GM12801 (cell line): ENCODE measurements around the gene TMEM30B.

Experiments
- CTCF ChIP-seq: IDR thresholded peaks from one replicate; pipeline ENCODE4 v1.5.1; 2011; ENCODE audit warnings: control low read depth; ENCODE audit not compliant: insufficient read length; ENCODE audit errors: extremely low read depth

The TMEM30B gene

GRCh38 chr14:61296719-61297502, 15.8 kb upstream of the TMEM30B start:
- no peak for TF ChIP-seq CTCF

GRCh38 chr14:61296151-61296550, 15.0 kb upstream of the TMEM30B start:
- no peak for TF ChIP-seq CTCF

DNA sequence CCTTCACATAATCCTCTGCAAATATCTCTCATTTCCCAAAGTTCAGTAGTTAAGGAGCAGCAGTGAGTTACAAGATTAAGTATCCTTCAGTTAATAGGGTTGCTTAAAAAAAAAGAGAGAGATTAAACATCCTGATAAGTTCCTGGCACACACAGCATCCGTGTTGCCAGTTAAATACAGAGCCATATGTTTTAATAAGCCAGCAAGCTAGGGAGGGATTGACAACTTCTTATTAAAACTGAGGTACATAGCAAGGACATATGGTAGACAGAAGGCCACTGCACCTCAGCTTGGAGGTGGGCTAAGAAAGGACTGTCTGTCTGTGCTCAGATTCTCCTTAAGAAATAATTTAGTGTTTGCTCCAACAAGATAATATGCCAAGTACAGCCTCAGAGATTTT, 9.6 kb upstream of the TMEM30B start:
- no peak for TF ChIP-seq CTCF

GRCh38 chr14:61288720-61289119, 7.6 kb upstream of the TMEM30B start:
- TF ChIP-seq CTCF: no peak

GRCh38 chr14:61288228-61288627, 7.1 kb upstream of the TMEM30B start:
- no peak for TF ChIP-seq CTCF

DNA sequence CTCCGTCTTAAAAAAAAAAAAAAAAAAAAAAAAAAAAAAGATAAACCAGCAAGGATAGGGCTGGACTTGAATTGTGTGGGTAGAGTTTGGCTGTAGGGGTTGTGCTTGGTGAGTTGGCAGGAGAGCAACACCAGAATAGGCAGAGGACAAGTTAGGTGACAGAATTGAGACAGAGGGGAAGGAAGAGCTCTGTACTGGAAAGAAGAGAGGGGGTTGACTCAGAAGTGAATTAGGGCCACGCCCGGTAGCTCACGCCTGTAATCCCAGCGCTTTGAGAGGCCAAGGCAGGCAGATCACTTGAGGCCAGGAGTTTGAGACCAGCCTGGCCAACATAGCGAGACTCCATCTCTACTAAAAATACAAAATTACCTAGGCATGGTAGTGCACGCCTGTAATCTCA, 6.1 kb upstream of the TMEM30B start:
- TF ChIP-seq CTCF: no peak

DNA sequence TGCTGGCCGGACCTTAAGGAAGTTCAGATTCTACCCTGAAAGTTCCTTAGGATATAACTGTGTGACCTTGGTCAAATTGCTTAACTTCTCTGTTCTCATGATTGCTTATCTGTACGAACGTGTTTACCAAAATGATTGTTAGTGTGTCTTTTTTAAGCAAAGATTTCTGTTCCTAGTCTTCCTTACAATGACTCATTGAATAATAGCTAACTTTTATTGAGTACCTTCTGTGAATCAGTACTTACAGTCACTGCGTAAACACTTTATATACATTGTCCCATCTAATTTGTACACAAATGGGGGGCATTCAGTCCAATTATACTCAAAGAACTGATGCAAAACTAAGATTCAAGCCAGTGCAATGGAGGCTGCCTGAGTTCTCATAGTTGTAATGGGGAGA, 4.2 kb upstream of the TMEM30B start:
- no peak for TF ChIP-seq CTCF
